Right ventricle myocardium inferior (tissue), 1 donor: Measurements from ENCODE around the gene SSH3. TPM values are rescaled to one million over a fixed set of nuclear protein-coding genes. Genes with fewer than 3 reads are reported as not detected.
A peak's percentile ranks its signal among the peaks of the same experiment; 100 is the strongest.

Experiments used
- ATAC-seq: fragments of 200-7000 bp; cut with Tn5 transposase; one replicate; pipeline ENCODE4 v1.9.1; 2020; ENCODE audit warnings: mild to moderate bottlenecking, moderate library complexity
- DNase-seq: peaks from one replicate; pipeline ENCODE4 v3.0.0; 2021; ENCODE audit errors: missing footprints
- intact Hi-C: fragments of 100-400 bp; cut with DNase I; formaldehyde crosslinking; loops from one replicate; pipeline ENCODE4 v1.11.0; 2022
- total RNA-seq: library from RNA; stranded (reverse); fragmentation: NEBNext Ultra II Directional; extraction: Animal tissue kit (Norgen Biotek cat#: 25700); gene quantifications from one replicate; pipeline ENCODE4 v1.2.1, GENCODE V29; 2021
- donor health status: DM: no; HTN: yes; CAD: no; lungs with severe emphysema.

The SSH3 gene
- total RNA-seq, 1 donor from 2014 or later: 15.8 TPM

DNA sequence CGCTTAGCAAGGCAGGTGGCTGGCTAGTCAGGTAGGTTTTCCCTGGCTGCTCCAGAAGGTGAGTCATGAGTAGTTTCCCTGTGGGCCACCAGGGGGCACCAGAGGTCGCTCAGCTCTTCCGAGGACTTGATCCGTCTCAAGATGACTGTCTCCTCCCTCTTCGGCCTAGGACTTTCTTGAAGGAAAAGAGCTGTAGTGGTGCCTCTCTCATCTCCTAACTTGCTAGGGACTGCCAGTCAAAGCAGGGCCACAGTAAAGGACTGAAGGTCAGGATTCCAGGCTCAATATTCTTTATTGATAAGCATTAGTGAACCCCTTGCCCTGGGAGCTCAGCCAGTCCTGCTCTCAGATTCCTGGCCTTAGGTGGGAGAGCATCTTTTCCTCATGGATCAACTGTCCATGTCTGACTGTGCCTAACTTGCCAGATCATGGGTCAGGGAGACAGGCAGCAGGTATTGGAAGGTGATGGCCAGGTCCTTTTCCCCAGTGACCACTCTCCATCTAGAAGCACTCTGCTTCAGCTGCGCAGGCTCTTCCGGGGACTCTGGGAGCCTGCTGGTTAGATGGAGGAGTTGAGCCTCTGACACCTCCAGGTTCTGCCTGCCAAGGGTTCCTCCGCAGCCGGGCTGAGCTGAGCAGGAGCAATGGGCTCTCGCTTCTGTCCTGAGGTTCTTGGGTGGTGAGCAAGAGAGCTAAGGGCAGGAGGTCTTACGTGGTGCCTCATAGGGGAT is 48.1 kb downstream of the SSH3 start:
- intact Hi-C loops: loop anchor here (5.0 kb wide), 1 partner anchor 156 kb away; the partner anchor contains the start of genes CDK2AP2 and PITPNM1
- ATAC-seq (no peak), DNase-seq (no peak)

DNA sequence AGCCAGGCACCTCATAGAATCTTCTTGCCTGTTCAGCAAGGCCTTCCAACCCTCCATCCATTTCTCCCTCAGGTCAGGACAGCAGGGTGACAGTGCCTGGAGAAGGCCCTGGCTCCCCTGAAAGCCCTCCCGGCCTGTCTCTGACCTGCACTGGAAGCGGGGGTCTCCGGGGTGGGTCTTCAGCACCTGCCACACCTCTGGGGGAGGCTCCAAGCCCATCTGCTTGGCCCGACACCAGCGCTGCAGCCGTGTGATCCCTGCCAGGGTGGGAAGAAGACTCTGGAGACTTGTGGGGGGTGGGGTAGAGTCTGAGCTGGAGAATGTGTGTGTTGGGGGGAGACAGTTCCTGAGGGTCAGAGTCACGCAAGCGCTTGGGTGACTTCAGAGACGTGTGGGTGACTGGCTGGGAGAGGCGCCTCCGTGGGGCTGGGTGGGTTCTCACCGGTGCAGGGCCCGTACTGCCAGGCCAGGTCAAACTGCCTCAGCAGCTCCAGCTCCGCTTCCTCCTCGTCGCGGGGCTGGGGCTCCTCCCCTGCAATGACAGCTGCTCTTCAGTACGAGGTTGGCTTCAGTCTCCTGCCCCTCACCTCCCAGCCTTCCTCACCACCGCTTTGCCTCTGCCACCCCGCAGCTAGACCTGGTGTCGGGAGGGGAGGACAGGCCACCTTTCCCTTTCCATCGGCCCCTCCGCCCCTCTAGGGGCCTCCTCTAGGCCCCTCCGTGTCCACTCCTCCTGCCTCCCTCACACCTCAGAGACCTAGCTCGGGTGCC is 49.4 kb downstream of the SSH3 start:
- peak; percentile 8 for ATAC-seq

DNA sequence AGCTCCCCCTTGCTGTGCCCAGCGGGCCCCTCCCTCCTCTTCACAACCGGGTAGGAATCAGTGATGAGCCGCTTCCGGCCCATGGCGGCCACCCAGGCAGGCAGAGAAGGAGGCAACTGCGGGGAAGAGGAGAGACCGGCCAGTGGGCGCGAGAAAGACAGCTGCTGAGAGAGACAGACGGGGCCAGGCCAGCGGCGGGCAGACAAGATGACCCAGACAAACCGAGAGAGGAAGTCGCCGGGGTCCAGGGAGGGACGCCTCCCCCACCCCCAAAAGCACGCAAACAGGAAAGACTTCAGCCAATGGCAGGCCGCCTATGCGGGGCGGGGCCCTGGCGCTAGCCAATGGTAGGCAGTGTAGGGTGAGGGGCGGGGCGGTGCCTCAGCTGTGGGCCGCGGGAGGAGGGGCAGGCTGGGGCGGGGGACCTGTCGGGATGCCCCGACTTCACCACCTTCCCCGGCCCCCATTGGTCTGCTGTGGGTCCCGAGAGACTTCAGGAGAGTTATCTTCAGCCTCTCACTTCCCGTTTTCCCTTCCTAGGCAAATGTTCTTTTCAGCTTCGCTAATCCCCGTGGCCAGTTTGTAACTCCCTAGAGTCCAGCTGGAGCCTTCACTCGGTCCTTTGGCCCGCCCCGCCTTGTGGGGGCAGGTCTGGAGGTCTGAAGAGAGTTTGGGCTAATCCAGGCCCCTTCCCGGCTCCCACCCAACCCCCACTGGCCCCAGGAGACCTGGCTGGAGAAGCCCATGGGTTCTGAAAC is 50.2 kb downstream of the SSH3 start, which contains the start of gene POLD4:
Gene POLD4, minus strand, starts transcription at position 230 of the 758 bp plus-strand sequence. Its CDS starts 147 bp downstream, at position 83.
- DNase-seq: peak; percentile 100
- intact Hi-C loops: loop anchor here (5.0 kb wide), 1 partner anchor 154 kb away; the partner anchor contains the start of genes CDK2AP2 and PITPNM1
- ATAC-seq: peak; percentile 95

More for the DNA sequence above, 49.4 kb downstream of the SSH3 start:
- intact Hi-C loops: loop anchor here (5.0 kb wide), 1 partner anchor 155 kb away; the partner anchor contains the start of genes CDK2AP2 and PITPNM1
- peak; percentile 80 for DNase-seq

DNA sequence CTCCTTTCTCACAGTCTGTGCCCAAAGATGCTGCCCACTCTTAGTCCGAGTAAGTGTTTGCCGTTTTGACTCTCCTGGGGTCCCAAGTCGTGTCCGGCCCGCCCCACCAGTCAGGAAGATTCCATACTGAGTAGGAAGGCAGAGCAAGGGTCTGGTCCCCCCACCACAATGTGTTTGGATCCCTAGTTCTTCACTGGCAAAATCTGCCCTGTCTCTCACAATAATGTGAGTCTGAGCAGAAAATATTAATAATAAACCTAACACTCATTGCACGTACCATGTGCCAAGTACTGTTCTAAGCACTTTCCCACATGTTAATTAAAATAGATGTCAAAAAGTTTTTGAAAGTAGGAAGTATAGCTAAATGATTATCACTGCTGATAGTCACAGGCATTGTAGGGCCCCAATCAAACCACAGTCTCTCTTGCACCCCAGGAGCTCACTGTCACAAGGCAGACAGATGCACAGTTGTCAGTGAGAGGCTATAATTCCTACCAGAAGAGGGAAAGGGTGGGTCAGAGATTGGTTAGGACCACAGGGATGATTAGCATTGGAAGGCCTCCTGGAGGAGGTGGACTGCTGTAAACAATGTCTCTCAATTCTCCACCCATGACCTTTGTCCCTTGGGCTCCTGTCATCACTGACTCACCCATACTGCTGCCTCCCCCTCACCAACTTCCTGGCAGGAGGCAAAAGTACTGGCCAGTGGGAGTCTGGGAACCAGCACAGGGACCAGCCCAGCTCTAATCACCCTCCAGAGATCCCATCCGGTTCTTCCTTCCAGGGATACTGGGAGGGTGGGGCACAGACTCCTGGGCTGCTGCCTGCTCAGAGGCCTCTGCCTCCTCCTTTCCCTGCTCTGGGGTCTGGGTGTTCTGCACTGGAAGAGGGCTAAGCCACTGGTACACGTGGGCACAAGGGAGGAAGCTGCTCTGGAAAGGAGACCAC is 51.0 kb downstream of the SSH3 start:
- intact Hi-C loops: loop anchor here (5.0 kb wide), 1 partner anchor 153 kb away; the partner anchor contains the start of genes CDK2AP2 and PITPNM1
- peak; percentile 17 for ATAC-seq
- DNase-seq: no peak

DNA sequence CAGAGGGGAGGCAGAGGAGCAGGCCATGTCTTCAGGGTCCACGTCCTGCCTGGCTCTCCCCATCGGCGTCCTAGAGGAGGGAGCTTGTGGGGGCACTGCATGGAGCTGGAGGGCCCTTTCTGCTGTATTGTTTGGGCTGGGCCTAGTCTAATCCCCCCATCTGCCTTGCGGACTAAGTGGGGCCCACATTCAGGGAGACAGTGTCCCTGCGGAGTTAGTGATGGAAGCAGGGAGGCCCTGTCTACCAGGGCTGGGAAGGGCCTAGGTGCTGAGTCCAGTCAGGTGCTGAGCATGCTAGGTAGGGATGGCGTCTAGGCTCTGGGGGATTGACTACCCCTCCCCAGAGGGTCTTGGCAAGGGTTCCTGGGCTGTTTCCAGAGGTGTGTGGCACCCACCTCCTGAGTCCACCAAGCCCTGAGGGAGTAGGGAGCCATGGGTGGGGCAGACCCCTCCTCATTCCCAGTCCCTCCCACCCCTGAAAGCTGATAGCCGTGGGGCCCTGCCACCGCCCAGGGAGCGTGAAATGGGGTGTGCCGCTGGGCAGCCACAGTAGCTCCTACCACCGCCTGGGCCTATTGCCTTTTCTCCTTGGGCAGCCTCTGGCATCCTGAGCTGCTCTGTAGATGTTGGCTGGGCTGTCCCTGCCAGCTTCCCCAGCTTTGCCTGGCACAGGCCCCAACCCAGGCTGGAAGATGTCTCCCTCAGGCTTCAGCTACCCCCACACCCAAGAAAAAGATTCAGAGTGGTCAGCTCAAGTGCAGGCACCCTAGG is 51.9 kb downstream of the SSH3 start:
- ATAC-seq (no peak), DNase-seq (no peak)
- intact Hi-C loops: no loop called here

DNA sequence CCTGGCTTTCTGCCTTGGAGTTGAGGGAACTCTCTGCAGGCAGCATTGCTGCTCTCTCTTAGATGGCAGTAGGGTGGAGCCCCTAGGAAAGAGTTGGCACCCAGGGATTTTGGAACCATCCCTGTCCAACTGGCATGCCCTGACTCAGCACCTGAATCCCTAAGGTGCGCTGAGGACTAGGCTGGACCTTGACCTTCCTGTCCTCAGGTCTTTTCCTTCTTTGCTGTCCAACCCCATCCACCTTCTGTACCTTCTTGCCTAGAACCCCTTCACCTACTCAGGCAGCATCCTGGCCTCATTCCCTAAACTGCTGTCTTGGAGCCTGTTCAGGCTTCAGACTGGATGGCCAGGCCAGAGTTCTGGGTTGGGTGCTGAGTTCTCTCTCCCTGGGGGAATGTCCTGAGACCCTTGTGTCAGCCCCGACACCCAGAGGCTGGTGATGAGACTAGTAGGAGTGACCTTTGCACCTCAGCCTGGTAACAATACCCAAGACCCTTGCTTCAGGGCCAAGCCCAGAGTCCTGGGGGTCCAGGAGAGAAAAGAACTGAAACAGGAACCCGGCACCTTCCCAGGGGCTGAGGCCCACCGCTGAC is 52.6 kb downstream of the SSH3 start:
- DNase-seq: no peak
- intact Hi-C loops: no loop called here
- no peak for ATAC-seq

DNA sequence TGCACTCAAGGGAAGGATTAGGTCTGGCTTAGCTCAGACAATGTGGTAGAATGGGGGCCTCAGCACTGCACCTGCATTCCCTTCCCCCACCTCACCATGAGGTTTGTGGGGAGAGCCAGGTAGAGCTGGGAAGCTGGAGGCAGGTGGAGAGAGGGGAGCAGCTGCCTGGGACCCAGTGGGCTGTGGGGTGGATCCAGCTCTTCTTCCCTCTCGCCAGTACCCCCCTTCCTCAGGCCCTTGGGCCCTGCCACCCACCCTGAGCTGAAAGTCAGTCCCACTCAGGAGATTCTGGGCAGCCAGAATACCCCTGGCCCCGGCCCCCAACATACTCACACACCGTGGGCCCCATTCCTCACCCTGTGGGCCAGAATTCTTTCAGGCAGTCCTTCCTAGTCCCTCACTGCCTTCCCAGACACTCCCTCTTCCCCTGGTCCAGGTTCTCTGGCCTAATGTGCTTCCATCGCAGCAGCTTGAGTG is 53.1 kb downstream of the SSH3 start:
- intact Hi-C loops: no loop called here
- ATAC-seq (no peak), DNase-seq (no peak)

DNA sequence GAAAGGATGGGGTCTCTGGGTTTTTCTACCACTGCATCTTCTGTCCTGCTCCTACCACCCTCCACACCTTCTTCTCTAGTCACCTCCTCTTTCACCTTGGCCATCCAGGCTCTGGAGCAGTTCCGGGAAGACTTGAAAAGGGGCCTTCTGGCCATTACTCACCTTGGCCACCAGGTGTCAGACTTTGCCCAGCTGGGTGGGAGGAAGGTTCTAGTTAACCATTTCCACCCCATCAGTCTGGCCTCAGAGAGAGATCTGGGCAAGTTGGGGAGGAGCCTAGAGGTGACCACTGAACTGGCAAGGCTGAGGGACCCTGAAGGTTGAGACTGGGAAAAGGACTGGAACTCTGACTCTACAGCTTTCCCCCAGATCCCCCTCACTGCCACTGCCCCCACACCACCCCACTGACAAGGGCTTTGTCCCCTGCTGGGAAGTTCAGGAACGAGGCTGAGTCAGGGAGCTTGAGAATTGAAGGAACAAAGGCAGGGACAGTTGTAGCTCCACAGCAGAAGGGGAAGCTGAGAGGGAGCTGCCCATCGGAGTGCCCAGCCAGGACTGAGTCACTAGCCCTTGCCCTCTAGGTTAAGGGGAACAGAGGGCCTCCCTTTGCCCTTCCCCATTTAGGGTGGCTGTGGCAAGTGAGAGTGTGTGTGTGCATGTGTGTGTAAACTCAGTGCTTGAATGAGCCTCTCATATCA is 53.7 kb downstream of the SSH3 start:
- ATAC-seq (no peak), DNase-seq (no peak)
- intact Hi-C loops: loop anchor here (1.0 kb wide), 1 partner anchor 25 kb away; no protein-coding TSS in a partner anchor

DNA sequence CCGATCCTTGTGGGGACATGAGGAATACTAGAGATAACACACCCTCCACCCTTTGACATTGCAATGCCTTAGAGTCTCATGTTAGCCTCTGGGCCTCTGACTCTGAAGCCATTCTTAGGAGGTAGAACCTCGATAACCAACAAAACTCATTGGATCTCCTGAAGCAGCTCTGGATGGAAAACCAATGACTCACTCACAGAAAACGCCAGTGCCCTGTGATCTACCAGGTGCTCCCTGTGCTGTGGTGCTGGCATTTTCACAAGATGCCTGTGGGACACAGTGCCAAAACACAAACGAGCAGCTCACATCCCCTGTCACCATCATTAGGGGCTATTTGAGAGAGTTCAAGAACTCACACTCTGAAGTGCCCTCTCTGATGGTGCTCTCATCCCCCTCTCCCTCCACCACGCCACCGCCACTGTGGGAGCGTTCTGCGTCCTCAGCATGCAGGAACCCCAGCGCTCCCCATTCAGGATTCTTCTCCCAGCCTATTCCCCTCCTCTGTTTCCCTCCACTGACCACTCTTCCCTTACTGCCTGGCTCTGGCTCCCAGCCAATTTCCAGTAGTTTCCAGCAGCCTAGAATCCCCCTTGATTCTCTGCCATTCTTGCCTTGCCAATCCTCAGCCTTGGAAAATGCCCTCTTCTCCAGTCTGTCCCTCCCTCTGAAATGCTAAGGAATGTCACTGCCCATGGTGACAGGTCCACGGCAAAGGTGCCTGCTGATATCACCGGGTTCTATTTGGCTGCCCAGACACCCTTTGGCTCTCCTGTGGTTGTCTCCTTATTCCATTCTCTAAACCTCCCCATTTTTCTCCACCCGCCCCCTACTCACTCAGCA is 54.7 kb downstream of the SSH3 start:
- intact Hi-C loops: loop anchor here (1.0 kb wide), 1 partner anchor 24 kb away; no protein-coding TSS in a partner anchor
- no peak for ATAC-seq
- DNase-seq: no peak

Other genes with a start within 250 kb of the SSH3 start
- 62.5 TPM for gene RHOD, start 246.7 kb upstream of the SSH3 start, total RNA-seq
- gene KDM2A, start 184.3 kb upstream of the SSH3 start, total RNA-seq: 41.3 TPM
- gene GRK2, start 37.1 kb upstream of the SSH3 start, total RNA-seq: 54.1 TPM
- gene ANKRD13D, start 14.2 kb upstream of the SSH3 start, total RNA-seq: 15.2 TPM
- 49.7 TPM for gene POLD4, start 50.0 kb downstream of the SSH3 start, total RNA-seq
- gene CLCF1, start 70.1 kb downstream of the SSH3 start, total RNA-seq: 0.51 TPM
- gene RAD9A, start 88.5 kb downstream of the SSH3 start, total RNA-seq: 6.9 TPM
- 112 TPM for gene PPP1CA, start 98.3 kb downstream of the SSH3 start, total RNA-seq
- gene TBC1D10C, start 100.6 kb downstream of the SSH3 start, total RNA-seq: 1.3 TPM
- 14.1 TPM for gene CARNS1, start 112.1 kb downstream of the SSH3 start, total RNA-seq
- 27.8 TPM for gene RPS6KB2, start 125.0 kb downstream of the SSH3 start, total RNA-seq
- 1.7 TPM for gene PTPRCAP, start 134.2 kb downstream of the SSH3 start, total RNA-seq
- gene CORO1B, start 139.9 kb downstream of the SSH3 start, total RNA-seq: 26.6 TPM
- gene GPR152, start 149.2 kb downstream of the SSH3 start, total RNA-seq: not detected
- gene CABP4, start 151.8 kb downstream of the SSH3 start, total RNA-seq: 1.1 TPM
- gene TMEM134, start 165.7 kb downstream of the SSH3 start, total RNA-seq: 85.3 TPM
- gene AIP, start 179.5 kb downstream of the SSH3 start, total RNA-seq: 57.4 TPM
- 42.6 TPM for gene PITPNM1, start 201.8 kb downstream of the SSH3 start, total RNA-seq
- 67.3 TPM for gene CDK2AP2, start 204.6 kb downstream of the SSH3 start, total RNA-seq
- not detected for gene CABP2, start 219.9 kb downstream of the SSH3 start, total RNA-seq